ENCODE measurements around the gene BTRC.

The BTRC gene

DNA sequence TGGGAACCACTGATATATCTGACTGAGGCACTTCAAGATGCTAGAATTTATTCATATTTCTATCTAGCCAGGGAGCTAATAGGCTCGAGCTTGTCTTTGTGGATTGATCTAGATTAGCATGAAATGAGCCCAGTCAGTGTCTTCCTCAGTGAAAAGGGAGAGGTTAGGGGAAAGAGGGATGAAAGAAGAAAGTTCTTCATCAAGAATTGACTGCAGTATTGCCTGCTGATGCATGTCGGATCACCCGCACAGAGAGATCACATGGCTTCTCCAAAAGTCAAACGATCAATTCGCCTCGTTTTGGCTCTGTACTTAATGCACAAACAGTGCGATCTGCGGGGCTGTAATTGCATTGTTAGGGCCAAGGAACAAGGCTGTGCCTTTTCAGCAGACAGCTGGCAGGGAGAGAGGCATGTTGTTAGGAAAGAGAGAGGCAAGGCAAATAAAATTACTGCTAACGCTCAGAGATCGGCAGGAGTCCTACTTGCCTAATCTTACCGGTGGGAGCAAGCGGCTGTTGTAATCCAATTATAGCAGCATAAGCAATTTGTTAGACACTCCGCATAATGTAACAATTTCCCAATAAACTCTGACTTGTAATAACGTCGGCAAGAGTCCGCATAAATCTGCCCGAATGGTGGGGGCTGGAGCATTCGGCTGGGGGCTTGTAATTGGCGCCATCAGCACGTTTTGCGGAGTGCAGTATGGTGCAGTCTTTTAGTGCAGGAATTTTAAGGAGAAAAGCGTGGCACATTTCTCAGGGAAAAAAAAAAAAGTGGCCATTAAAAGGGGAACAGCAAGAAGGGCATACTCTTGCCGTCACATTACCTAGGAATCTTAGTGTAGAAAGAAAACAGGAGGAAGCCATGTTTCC is 132.0 kb downstream of the BTRC start:
- no peak for DNase-seq

GRCh38 chr10:101487399-101487798 is 133.4 kb downstream of the BTRC start:
- DNase-seq: no peak

DNA sequence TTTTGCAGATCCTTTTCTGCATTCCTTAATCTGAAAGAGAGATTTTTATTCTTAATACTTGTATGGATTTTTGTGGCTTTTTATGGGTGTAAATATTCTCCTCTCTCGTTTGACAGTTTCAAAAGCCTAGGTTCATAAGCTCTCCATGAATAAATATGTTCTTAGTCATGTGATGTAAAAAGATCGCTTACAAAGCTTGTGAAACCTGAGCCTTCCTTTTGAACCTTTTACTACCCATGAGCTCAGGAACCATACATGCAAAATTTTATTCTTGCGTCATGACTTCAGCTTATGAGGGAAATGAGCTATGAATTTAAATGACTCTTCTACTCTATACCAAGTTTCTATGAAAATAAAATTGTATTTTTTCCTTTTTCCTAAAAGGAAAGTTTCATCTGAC is 135.4 kb downstream of the BTRC start:
- DNase-seq: no peak

GRCh38 chr10:101490026-101490425 is 136.1 kb downstream of the BTRC start:
- DNase-seq: no peak

- DNase-seq: no peak
Measured at GRCh38 chr10:101492205-101492604, 138.2 kb downstream of the BTRC start.

DNA sequence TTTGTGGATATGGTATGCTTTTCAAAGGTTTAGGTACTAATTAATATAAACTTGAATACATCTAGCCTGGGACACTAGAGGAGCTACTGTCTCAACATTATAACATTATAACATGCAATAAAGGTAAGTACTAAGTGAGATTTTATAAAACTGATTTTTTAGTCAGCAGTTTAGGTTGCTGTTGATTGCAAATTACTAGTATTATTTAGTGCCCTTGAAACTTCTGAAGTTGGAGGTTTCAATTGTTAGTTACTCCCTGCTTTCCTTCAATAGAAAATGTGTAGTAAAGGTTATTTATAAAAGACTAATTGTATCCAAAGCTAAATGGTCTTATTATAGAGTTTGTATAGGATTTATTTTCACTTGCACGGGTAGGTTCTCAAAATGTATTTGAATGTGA is 138.8 kb downstream of the BTRC start:
- DNase-seq: no peak

- no peak for DNase-seq
Measured at GRCh38 chr10:101493249-101493648, 139.3 kb downstream of the BTRC start.

DNA sequence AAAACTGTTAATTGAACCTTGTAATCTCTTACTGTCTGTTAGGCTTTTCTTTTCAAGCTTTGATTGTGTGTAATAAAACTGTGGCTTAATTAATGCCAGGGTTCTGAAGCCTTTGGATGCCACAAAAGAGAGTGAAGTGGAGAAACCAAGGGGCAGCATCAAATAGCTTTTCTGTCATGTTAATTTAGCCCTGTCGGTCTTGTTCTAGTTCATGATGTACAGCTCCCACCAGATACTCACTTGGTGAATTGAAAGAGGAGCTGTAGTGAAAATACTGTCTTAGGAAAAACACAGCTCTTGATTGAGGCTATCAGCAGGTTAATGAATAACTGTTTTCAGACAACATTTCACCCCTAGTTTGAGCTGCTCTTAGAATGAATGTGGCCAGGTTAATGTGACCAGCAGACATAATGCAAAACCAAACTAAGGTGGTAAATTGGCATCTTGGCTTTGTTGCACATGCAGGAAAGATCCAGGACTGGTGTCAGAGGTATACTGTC is 139.9 kb downstream of the BTRC start:
- no peak for DNase-seq

- DNase-seq: no peak
Measured at GRCh38 chr10:101494650-101495049, 140.7 kb downstream of the BTRC start.

GRCh38 chr10:101495324-101495925 is 141.5 kb downstream of the BTRC start:
- no peak for DNase-seq

- no peak for DNase-seq
Measured at GRCh38 chr10:101504438-101504837, 150.5 kb downstream of the BTRC start.

DNA sequence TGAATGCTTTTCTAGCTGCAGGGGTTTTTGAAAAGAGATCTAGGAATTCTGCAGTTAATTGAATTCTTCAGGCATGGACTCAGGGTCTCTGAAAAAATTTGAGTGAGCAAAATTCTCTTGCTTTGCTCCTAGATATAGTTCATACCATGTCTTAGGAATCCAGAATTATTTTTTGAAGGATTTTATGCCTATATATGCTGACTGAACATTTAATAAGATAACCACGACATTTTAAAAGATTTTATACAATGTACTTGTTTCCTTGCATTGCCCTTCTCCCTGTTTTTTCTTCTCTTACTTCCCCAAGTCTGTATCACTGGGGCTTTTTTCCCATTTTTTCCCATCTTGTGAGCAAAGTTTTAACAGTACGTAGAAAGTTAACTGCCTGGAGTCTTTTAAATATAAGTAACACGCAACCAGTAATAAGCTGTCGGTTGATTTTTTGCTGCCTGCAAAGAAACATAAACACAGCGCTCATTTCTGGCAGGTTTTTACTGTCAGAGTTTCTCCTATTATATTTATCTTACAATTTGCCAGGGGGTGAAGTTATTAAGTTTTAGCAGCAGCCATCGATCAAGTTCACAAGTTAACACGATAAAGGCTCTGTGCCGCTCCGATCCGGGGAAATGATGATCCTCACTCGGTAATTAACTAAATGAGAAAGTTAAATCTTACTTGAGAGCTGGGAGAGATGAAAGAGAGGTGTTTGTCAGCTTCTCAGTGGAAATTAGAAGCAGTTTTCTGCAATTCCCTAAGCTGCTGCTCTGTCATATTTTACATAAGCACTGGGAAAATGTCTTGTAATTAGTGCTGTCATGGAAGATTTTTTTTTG is 153.1 kb downstream of the BTRC start:
- no peak for DNase-seq

DNA sequence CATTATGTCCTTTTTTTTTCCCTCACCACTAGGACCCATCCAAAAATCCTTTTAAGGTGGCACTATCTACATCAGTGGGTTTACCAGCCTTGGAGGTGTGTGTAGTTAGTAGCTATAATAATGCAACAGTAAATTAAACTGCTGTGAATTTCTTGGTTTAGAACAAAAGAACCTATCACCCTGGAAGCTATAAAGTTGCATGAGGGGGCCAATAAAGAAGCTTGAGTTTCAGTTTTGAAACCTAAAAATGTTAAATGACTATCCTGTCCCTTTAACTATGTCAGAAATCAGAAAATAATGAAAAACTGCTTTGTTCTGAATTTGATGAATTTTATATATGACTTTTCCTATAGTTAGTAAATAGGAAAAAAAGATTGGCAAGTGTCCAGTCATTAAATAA is 153.9 kb downstream of the BTRC start:
- DNase-seq: no peak

- DNase-seq: no peak
Measured at GRCh38 chr10:101511938-101512337, 158.0 kb downstream of the BTRC start.

DNA sequence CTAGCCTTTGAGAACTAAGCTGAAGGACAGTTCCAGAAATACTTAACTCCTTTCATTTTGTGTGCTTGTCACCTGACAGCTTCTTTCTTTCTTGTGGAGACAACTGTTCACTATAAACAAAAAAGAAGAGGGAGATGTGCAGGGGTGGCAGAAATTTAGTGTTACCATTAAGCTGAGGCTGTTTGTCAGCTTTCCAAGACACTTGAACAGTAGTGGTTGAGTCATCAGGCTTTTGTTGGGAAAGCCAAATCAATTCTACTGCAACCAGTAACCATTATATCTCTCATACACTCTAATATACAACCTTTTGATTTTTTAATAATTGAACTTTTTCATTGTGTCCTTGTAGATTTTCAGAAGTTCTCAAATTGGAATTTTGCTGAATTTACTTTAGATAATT is 158.8 kb downstream of the BTRC start:
- no peak for DNase-seq

GRCh38 chr10:101513733-101514132 is 159.8 kb downstream of the BTRC start:
- no peak for DNase-seq

GRCh38 chr10:101525848-101526247 is 171.9 kb downstream of the BTRC start:
- DNase-seq: no peak

DNA sequence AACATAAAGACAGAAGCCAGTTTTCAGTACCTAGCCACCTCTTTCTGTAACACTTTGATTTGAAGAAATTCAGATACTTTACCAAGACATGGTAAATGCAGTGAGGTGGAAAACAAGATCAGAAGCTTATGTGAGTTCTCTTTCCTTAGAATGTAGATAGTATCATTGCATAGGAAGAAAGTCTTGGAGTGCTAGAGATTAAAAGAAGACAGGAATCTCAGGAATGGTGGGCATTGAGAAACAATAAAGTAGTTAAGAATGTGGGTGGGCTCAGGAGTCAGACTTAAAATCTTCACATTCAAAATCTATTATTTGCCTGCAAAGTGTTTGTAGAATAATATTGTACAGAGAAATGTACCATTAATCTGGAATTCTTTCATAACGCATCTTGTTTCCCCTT is 175.2 kb downstream of the BTRC start:
- no peak for DNase-seq

GRCh38 chr10:101529725-101530553 is 176.0 kb downstream of the BTRC start:
- no peak for DNase-seq

DNA sequence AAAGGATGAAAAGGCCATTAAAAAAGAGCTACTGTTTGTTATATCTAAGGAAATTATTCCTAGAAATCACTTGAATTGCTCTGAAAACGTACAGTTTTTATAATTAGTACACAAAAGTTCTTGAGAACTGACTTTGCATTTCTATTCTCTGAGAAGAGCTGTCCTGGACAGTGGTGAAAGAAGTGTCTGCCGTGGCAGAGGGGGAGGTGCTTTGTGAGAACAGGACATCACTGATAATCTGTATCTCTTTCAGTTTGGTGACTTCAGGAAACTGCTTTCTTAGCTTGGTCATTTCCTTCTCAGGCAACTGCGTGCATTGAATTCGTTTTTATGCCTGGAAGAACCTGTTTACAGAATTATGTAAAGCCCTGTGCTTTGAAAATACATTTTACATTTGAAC is 182.0 kb downstream of the BTRC start:
- no peak for DNase-seq

- DNase-seq: no peak
Measured at GRCh38 chr10:101536800-101537199, 182.8 kb downstream of the BTRC start.

DNA sequence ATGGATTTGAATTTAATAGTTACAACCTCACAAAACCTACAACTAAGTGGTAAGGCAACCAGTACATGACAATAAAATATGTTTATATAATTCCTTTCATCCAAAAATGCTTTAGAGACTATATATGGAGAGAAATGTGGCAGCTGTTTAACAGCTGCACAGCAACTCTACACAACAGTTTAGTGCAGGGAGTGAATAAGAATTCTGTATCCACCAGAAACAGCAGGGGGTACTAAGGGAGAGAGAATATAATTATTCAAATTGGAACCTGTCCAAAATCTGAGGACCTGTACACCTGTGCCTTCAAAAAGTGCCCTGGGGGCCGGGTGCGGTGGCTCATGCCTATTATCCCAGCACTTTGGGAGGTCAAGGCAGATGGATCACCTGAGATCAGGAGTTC is 184.5 kb downstream of the BTRC start:
- DNase-seq: no peak

DNA sequence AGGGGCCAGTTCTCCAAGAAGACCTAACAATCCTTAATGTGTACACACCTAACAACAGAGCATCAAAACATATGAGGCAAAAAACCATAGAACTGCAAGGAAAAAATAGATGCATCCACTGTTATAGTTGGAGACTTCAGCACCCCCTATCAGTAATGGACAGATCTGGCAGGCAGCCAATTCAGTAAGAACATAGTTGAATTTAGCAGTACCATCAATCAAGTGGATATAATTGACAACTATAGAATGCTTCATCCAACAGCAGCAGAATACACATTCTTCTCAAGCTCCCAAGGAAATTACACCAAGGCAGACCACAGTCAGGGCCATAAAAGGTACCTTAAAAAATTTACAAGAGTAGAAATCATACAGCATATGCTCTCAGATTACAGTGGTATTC is 191.9 kb downstream of the BTRC start:
- DNase-seq: no peak
